ENCODE measurements around the gene TRIM42.

- no peak for TF ChIP-seq PHF8 (IDR thresholded peaks at IDR 0.05; ENCODE audit: borderline replicate concordance, low read length)
- TF ChIP-seq PPARD (CRISPR knock-in tag; IDR thresholded peaks at IDR 0.05) = no peak
- TF ChIP-seq, protein P1, sequence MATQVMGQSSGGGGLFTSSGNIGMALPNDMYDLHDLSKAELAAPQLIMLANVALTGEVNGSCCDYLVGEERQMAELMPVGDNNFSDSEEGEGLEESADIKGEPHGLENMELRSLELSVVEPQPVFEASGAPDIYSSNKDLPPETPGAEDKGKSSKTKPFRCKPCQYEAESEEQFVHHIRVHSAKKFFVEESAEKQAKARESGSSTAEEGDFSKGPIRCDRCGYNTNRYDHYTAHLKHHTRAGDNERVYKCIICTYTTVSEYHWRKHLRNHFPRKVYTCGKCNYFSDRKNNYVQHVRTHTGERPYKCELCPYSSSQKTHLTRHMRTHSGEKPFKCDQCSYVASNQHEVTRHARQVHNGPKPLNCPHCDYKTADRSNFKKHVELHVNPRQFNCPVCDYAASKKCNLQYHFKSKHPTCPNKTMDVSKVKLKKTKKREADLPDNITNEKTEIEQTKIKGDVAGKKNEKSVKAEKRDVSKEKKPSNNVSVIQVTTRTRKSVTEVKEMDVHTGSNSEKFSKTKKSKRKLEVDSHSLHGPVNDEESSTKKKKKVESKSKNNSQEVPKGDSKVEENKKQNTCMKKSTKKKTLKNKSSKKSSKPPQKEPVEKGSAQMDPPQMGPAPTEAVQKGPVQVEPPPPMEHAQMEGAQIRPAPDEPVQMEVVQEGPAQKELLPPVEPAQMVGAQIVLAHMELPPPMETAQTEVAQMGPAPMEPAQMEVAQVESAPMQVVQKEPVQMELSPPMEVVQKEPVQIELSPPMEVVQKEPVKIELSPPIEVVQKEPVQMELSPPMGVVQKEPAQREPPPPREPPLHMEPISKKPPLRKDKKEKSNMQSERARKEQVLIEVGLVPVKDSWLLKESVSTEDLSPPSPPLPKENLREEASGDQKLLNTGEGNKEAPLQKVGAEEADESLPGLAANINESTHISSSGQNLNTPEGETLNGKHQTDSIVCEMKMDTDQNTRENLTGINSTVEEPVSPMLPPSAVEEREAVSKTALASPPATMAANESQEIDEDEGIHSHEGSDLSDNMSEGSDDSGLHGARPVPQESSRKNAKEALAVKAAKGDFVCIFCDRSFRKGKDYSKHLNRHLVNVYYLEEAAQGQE (IDR thresholded peaks at IDR 0.05; ENCODE audit: borderline replicate concordance) = no peak
- TF ChIP-seq, protein P1 (CRISPR knock-in tag; IDR thresholded peaks at IDR 0.05; ENCODE audit: low read depth) = no peak
- TF ChIP-seq, protein P2, sequence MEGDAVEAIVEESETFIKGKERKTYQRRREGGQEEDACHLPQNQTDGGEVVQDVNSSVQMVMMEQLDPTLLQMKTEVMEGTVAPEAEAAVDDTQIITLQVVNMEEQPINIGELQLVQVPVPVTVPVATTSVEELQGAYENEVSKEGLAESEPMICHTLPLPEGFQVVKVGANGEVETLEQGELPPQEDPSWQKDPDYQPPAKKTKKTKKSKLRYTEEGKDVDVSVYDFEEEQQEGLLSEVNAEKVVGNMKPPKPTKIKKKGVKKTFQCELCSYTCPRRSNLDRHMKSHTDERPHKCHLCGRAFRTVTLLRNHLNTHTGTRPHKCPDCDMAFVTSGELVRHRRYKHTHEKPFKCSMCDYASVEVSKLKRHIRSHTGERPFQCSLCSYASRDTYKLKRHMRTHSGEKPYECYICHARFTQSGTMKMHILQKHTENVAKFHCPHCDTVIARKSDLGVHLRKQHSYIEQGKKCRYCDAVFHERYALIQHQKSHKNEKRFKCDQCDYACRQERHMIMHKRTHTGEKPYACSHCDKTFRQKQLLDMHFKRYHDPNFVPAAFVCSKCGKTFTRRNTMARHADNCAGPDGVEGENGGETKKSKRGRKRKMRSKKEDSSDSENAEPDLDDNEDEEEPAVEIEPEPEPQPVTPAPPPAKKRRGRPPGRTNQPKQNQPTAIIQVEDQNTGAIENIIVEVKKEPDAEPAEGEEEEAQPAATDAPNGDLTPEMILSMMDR (IDR thresholded peaks at IDR 0.05 in 2 of 3, conservative IDR thresholded peaks at IDR 0.05 in 1 of 3; ENCODE audit: insufficient read depth in 2 of 3, low read depth in 1 of 3, low read length in 3 of 3) = no peak
- no peak for TF ChIP-seq TAF7 (tag; IDR thresholded peaks at IDR 0.05)
- no peak for TF ChIP-seq ZNF609 (CRISPR knock-in tag; IDR thresholded peaks at IDR 0.05; ENCODE audit: borderline replicate concordance)
- TF ChIP-seq PTRF (tag; IDR thresholded peaks at IDR 0.05) = no peak
- no peak for TF ChIP-seq MAFK (IDR thresholded peaks at IDR 0.05; ENCODE audit: low read length)
- TF ChIP-seq ZNF274 (IDR thresholded peaks at IDR 0.05; ENCODE audit: borderline replicate concordance, low read depth, low read length) = no peak
Observed at GRCh38 chr3:140712301-140712700, 34.4 kb downstream of the TRIM42 start.

All from K562 (cell line).